ENCODE results near the gene MRPL20.

- no peak for TF ChIP-seq RFX1 (IDR thresholded peaks at IDR 0.05)
- peak in 1 of 3 experiments; percentile 12; a peak in 1 of 6 replicates for TF ChIP-seq CTCF (IDR thresholded peaks at IDR 0.05 in 2 of 3, conservative IDR thresholded peaks at IDR 0.05 in 1 of 3; ENCODE audit: insufficient read depth in 2 of 3, low read depth in 1 of 3, low read length in 3 of 3)
- TF ChIP-seq ZNF146 (CRISPR knock-in tag; IDR thresholded peaks at IDR 0.05; ENCODE audit: unreplicated experiment) = no peak
- no peak for TF ChIP-seq RAD51 (IDR thresholded peaks at IDR 0.05; ENCODE audit: borderline replicate concordance, low read depth)
- no peak for TF ChIP-seq LEF1 (IDR thresholded peaks at IDR 0.05)
- no peak for TF ChIP-seq FOS (IDR thresholded peaks at IDR 0.05; ENCODE audit: extremely low read depth, insufficient read length)
- TF ChIP-seq HNRNPK (IDR thresholded peaks at IDR 0.05; ENCODE audit: low read depth, low read length, poor library complexity, severe bottlenecking) = no peak
- no peak for TF ChIP-seq ZBTB33 (CRISPR knock-in tag; IDR thresholded peaks at IDR 0.05)
- TF ChIP-seq, protein P1, sequence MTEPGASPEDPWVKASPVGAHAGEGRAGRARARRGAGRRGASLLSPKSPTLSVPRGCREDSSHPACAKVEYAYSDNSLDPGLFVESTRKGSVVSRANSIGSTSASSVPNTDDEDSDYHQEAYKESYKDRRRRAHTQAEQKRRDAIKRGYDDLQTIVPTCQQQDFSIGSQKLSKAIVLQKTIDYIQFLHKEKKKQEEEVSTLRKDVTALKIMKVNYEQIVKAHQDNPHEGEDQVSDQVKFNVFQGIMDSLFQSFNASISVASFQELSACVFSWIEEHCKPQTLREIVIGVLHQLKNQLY (CRISPR knock-in tag; conservative IDR thresholded peaks at IDR 0.05) = no peak
- no peak for TF ChIP-seq STAT5A (IDR thresholded peaks at IDR 0.05; ENCODE audit: borderline replicate concordance, low read length)
- TF ChIP-seq, protein P2, sequence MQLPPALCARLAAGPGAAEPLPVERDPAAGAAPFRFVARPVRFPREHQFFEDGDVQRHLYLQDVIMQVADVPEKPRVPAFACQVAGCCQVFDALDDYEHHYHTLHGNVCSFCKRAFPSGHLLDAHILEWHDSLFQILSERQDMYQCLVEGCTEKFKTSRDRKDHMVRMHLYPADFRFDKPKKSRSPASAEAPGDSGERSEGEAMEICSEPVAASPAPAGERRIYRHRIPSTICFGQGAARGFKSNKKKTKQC (CRISPR knock-in tag; IDR thresholded peaks at IDR 0.05) = no peak
- TF ChIP-seq BMI1 (IDR thresholded peaks at IDR 0.05; ENCODE audit: low read length) = no peak
Measured at GRCh38 chr1:1437904-1438376, 30.8 kb upstream of the MRPL20 start.
